DOHH2 (cell line): ENCODE data around the gene NCLN.

Experiments
- H3F3A ChIP-seq: fragments of 200-600 bp; sonication (generic), shearing (Covaris generic); 2 replicates; pipeline ENCODE4 v1.6.0; 2016; ENCODE audit warnings: antibody characterized with exemption, mild to moderate bottlenecking; ENCODE audit not compliant: control insufficient read depth, insufficient read depth
- H3K27ac ChIP-seq: fragments of 200-600 bp; sonication (generic); 2 replicates; pipeline ENCODE4 v1.5.1; 2014; ENCODE audit warnings: low read depth, mild to moderate bottlenecking, low read length, moderate library complexity
- H3K27me3 ChIP-seq: fragments of 200-600 bp; sonication (generic); 2 replicates; pipeline ENCODE4 v1.6.1; 2014; ENCODE audit warnings: mild to moderate bottlenecking, low read length, mixed read lengths; ENCODE audit not compliant: control insufficient read depth
- H3K36me3 ChIP-seq: fragments of 200-600 bp; sonication (generic); 2 replicates; pipeline ENCODE4 v1.6.1; 2014; ENCODE audit warnings: mild to moderate bottlenecking, low read length, moderate library complexity, mixed read lengths; ENCODE audit not compliant: control insufficient read depth
- H3K4me1 ChIP-seq: fragments of 200-600 bp; sonication (generic); 2 replicates; pipeline ENCODE4 v1.6.1; 2014; ENCODE audit warnings: mild to moderate bottlenecking, low read length, mixed read lengths; ENCODE audit not compliant: control insufficient read depth
- H3K4me2 ChIP-seq: fragments of 200-600 bp; sonication (generic); 2 replicates; pipeline ENCODE4 v1.6.0; 2014; ENCODE audit warnings: mild to moderate bottlenecking, low read length, moderate library complexity
- H3K4me3 ChIP-seq: fragments of 200-600 bp; sonication (generic); 2 replicates; pipeline ENCODE4 v1.5.1; 2014; ENCODE audit warnings: mild to moderate bottlenecking, low read length, mixed read lengths
- H3K79me2 ChIP-seq: fragments of 200-600 bp; sonication (generic); 2 replicates; pipeline ENCODE4 v1.6.1; 2014; ENCODE audit warnings: mild to moderate bottlenecking, low read length, mixed read lengths; ENCODE audit not compliant: control insufficient read depth
- H3K9me2 ChIP-seq: fragments of 200-600 bp; sonication (generic); replicated peaks from 2 replicates; pipeline ENCODE4 v1.6.1; 2014; ENCODE audit warnings: mild to moderate bottlenecking, low read length, mixed read lengths; ENCODE audit not compliant: control insufficient read depth
- H3K9me3 ChIP-seq: fragments of 200-600 bp; sonication (generic); 2 replicates; pipeline ENCODE4 v1.6.1; 2014; ENCODE audit warnings: antibody characterized with exemption, low read length, mixed read lengths; ENCODE audit not compliant: control insufficient read depth, insufficient read depth
- H4K20me1 ChIP-seq: fragments of 200-600 bp; sonication (generic); 2 replicates; pipeline ENCODE4 v1.6.0; 2014; ENCODE audit warnings: low read depth, mild to moderate bottlenecking, antibody characterized with exemption, low read length, moderate library complexity; ENCODE audit not compliant: control insufficient read depth, insufficient read depth
- EZH2phosphoT487 ChIP-seq: fragments of 200-600 bp; sonication (generic); IDR thresholded peaks from 2 replicates; pipeline ENCODE4 v1.6.1; 2017; ENCODE audit warnings: borderline replicate concordance, mild to moderate bottlenecking, antibody characterized with exemption, low read length, moderate library complexity, mixed read lengths
- TF ChIP-seq, protein P1 (sequence below): fragments of 200-600 bp; sonication (generic); IDR thresholded peaks from one replicate; pipeline ENCODE4 v1.5.1; 2014; ENCODE audit warnings: antibody characterized with exemption, mild to moderate bottlenecking, low read depth, low read length; ENCODE audit not compliant: poor library complexity, severe bottlenecking

NCLN gene

DNA sequence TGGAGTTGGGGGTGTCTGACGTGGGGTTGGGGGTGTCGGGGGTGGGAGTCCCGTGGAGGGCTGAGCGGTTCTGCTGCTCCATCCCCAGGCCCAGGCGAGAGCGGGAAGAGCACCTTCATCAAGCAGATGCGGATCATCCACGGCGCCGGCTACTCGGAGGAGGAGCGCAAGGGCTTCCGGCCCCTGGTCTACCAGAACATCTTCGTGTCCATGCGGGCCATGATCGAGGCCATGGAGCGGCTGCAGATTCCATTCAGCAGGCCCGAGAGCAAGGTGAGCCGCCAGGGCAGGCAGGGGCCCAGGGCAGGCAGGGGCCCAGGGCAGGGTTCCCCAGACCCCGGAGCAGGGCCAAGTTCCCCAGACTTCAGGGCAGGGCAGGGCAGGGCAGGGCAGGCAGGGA is 37.2 kb upstream of the NCLN start:
- Histone ChIP-seq H3K36me3 (no peaks in the 10 kb centered on the region), H3K27me3 (0 out of 2 replicates have a peak, but pooled peaks cover 3% of the 10 kb centered on the region), H3K4me1 (peaks cover 7% of the 10 kb centered on the region), H4K20me1 (no peaks in the 10 kb centered on the region), H3K4me2 (no peak overlapping the region), H3K79me2 (no peaks in the 10 kb centered on the region), H3K9me2 (no peaks in the 10 kb centered on the region), H3K9me3 (no peaks in the 10 kb centered on the region; the same call in 1 of the 2 replicates), H3F3A (no peaks in the 10 kb centered on the region), H3K27ac (no peak overlapping the region), H3K4me3 (no peak overlapping the region)
- TF ChIP-seq, protein P1, sequence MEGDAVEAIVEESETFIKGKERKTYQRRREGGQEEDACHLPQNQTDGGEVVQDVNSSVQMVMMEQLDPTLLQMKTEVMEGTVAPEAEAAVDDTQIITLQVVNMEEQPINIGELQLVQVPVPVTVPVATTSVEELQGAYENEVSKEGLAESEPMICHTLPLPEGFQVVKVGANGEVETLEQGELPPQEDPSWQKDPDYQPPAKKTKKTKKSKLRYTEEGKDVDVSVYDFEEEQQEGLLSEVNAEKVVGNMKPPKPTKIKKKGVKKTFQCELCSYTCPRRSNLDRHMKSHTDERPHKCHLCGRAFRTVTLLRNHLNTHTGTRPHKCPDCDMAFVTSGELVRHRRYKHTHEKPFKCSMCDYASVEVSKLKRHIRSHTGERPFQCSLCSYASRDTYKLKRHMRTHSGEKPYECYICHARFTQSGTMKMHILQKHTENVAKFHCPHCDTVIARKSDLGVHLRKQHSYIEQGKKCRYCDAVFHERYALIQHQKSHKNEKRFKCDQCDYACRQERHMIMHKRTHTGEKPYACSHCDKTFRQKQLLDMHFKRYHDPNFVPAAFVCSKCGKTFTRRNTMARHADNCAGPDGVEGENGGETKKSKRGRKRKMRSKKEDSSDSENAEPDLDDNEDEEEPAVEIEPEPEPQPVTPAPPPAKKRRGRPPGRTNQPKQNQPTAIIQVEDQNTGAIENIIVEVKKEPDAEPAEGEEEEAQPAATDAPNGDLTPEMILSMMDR: no peak
- no peak for TF ChIP-seq EZH2phosphoT487

DNA sequence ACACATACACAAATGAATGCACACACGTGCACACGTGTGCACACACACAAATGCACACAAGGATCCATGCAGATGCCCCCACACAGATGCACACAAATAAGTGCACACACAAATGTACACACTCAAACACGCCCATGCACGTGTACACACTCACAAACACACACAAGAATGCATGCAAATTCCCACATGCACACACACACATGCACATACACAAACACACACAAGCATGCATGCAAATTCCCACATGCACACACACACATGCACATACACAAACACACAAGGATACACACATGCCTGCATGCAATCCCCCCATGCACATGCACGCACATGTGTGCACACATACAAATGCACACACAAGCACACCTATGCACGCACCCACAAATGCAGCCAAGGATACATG is 36.6 kb upstream of the NCLN start:
- Histone ChIP-seq H3K36me3 (no peaks in the 10 kb centered on the region), H3K4me2 (no peak overlapping the region), H3K9me3 (no peaks in the 10 kb centered on the region; the same call in 1 of the 2 replicates), H3K27me3 (0 out of 2 replicates have a peak, but pooled peaks cover 3% of the 10 kb centered on the region), H3K9me2 (no peaks in the 10 kb centered on the region), H3K27ac (no peak overlapping the region), H3K79me2 (no peaks in the 10 kb centered on the region), H3K4me3 (no peak overlapping the region), H3F3A (no peaks in the 10 kb centered on the region), H3K4me1 (peaks cover 7% of the 10 kb centered on the region), H4K20me1 (no peaks in the 10 kb centered on the region)
- no peak for TF ChIP-seq EZH2phosphoT487

DNA sequence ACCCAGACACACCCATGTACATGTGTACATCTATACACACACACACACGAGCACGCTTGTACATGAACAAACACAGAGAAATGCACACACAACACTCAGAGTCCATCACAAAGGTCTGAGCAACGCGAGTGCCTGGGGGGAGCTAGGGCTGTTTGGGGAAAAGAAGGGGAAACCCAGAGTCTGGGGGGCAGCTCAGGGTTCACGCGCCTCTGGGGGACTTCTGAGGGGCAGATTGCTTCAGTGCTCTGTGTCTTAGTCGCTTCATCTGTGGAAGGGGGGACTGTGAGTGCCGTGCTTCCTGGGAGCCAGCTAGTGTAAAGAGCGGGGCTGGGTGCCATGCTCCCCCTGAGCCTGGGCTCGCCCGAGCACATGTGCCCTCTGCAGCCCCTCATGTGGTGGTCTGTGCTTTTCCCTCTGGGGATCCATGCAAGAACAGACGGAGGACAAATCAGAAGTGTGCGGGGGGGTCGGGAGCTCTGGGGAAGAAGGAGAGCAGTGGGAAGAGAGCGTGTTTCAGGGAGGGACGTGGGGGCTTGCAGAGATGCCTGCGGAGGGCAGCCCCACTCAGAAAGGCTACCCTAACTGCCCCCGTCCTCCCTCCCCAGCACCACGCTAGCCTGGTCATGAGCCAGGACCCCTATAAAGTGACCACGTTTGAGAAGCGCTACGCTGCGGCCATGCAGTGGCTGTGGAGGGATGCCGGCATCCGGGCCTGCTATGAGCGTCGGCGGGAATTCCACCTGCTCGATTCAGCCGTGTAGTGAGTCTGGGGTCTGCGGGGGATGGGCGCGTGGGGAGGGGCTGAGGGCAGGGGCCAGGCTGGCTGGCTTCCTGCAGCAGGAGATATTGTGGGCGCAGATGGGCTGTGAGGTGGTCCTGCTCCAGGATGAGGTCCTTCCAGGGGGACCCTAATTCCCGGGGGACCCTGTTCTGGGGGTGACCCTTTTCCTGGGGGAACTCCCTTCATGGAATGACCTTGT is 35.9 kb upstream of the NCLN start:
- Histone ChIP-seq H3K4me2 (no peak overlapping the region), H3K9me2 (no peaks in the 10 kb centered on the region), H3K4me3 (no peak overlapping the region), H3K4me1 (peaks cover 13% of the 10 kb centered on the region), H3K36me3 (no peaks in the 10 kb centered on the region), H3K9me3 (no peaks in the 10 kb centered on the region; the same call in 1 of the 2 replicates), H3K27ac (no peak overlapping the region), H3F3A (no peaks in the 10 kb centered on the region), H4K20me1 (no peaks in the 10 kb centered on the region), H3K79me2 (no peaks in the 10 kb centered on the region), H3K27me3 (0 out of 2 replicates have a peak, but pooled peaks cover 3% of the 10 kb centered on the region)
- TF ChIP-seq, protein P1: no peak
- TF ChIP-seq EZH2phosphoT487: no peak

DNA sequence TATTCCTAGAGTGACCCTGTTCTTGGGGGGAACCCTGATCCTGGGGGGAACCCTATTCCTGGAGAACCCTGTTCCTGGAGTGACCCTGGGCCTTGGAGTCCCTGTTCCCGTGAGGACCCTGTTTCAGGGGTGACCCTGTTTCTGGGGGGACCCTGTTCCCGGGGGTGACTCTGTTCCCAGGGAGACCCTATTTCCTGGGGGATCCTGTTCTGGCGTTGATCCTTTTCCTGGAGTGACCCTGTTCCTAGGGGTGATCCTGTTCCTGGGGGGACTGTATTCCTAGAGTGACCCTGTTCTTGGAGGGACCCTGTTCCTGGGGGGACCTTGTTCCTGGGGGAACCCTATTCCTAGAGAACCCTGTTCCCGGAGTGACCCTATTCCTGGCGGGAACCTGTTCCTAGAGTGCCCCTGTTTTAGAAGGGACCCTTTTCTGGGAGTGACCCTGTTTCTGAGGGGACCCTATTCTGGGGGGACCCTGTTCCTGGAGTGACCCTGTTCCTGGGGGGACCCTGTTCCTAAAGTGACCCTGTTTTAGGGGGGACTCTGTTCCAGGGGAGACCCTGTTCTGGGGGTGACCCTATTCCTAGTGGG is 34.9 kb upstream of the NCLN start:
- 0 out of 2 replicates have a peak, but pooled peaks cover 3% of the 10 kb centered on the region for H3K27me3 ChIP-seq
- H3K4me1 ChIP-seq: peaks cover 21% of the 10 kb centered on the region
- no peaks in the 10 kb centered on the region for H3K79me2 ChIP-seq
- H3K4me2 ChIP-seq: no peak overlapping the region
- H3K36me3 ChIP-seq: no peaks in the 10 kb centered on the region
- no peaks in the 10 kb centered on the region; the same call in 1 of the 2 replicates for H3K9me3 ChIP-seq
- H3K9me2 ChIP-seq: no peaks in the 10 kb centered on the region
- no peak overlapping the region for H3K27ac ChIP-seq
- no peaks in the 10 kb centered on the region for H3F3A ChIP-seq
- no peaks in the 10 kb centered on the region for H4K20me1 ChIP-seq
- TF ChIP-seq EZH2phosphoT487: no peak
- TF ChIP-seq, protein P1: no peak
- H3K4me3 ChIP-seq: no peak overlapping the region
